ENCODE data around the gene SLC2A4.

GRCh38 chr17:7313890-7314718, 32.6 kb downstream of the SLC2A4 start:
- no peak for TF ChIP-seq CTCF (IDR thresholded peaks at IDR 0.05; ENCODE audit: borderline replicate concordance, extremely low read depth, low read length, poor library complexity, severe bottlenecking)
- no peak for TF ChIP-seq EZH2 (IDR thresholded peaks at IDR 0.05; ENCODE audit: borderline replicate concordance, low read depth, low read length, severe bottlenecking)
